Stimulated activated effector memory CD8-positive, alpha-beta T cell treated with anti-CD3 and anti-CD28 coated beads, Interleukin-12 subunit alpha, Interleukin-12 subunit beta, amount 100 ng/mL, for 72 hours (primary cell): ENCODE data around the gene MAPK13.
"Not testable (repeated sequence)": the region's sequence is repeated elsewhere in the genome, so short reads cannot be mapped to it uniquely, and the experiment has no call there.

Experiments used
- ATAC-seq: fragments of 150-1000 bp; cut with Tn5 transposase; 2 replicates; pipeline ENCODE4 v1.10.0; 2021
- DNase-seq, 2 donors: peaks; one replicate each; pipeline ENCODE4 v3.0.0; 2021 to 2022; ENCODE audit warnings: low spot score in 2 of 2
- H3K27ac Mint-ChIP-seq: one replicate; pipeline ENCODE4 v1.8.0; 2022; ENCODE audit warnings: mild to moderate bottlenecking, mixed read lengths
- H3K36me3 Mint-ChIP-seq: one replicate; pipeline ENCODE4 v1.8.0; 2022; ENCODE audit warnings: mild to moderate bottlenecking, mixed read lengths
- H3K4me1 Mint-ChIP-seq: one replicate; pipeline ENCODE4 v1.8.0; 2022; ENCODE audit warnings: mixed read lengths
- H3K4me3 Mint-ChIP-seq: one replicate; pipeline ENCODE4 v1.8.0; 2022; ENCODE audit warnings: mild to moderate bottlenecking, mixed read lengths
- H3K9me3 Mint-ChIP-seq: one replicate; pipeline ENCODE4 v1.8.0; 2022; ENCODE audit warnings: mixed read lengths

The MAPK13 gene

GRCh38 chr6:36129941-36130666 is at the start of gene MAPK13:
Gene MAPK13 (plus strand): TSS chr6:36130513. CDS start chr6:36130583, 70 bp downstream.
- ATAC-seq (peak; percentile 5), DNase-seq (peak in 1 of 2 donors; percentile 29)
- H3K36me3 Mint-ChIP-seq, result peaks cover 50% of the 10 kb centered on the region
- H3K4me3 Mint-ChIP-seq, result peak within 1 kb of the TSS; percentile 85
- peaks cover 54% of the 10 kb centered on the region for H3K4me1 Mint-ChIP-seq
- H3K27ac Mint-ChIP-seq, result peak within 1 kb of the TSS; percentile 92
- H3K9me3 Mint-ChIP-seq, result no peaks in the 10 kb centered on the region

GRCh38 chr6:36082318-36082717 is 48.0 kb upstream of the MAPK13 start:
- DNase-seq (no peak), ATAC-seq (no peak)
- Mint-ChIP-seq H3K36me3 (peaks cover 84% of the 10 kb centered on the region), H3K4me3 (no peak overlapping the region), H3K27ac (no peak overlapping the region), H3K4me1 (peaks cover 8% of the 10 kb centered on the region), H3K9me3 (no peaks in the 10 kb centered on the region)

- no peaks in the 10 kb centered on the region for H3K9me3 Mint-ChIP-seq
- peaks cover 8% of the 10 kb centered on the region for H3K4me1 Mint-ChIP-seq
- no peak for DNase-seq
- peaks cover 74% of the 10 kb centered on the region for H3K36me3 Mint-ChIP-seq
- H3K27ac Mint-ChIP-seq, result no peak overlapping the region
- ATAC-seq, result no peak
- no peak overlapping the region for H3K4me3 Mint-ChIP-seq
Observed at GRCh38 chr6:36083446-36083845, 46.9 kb upstream of the MAPK13 start.

- H3K36me3 Mint-ChIP-seq, result peaks cover 53% of the 10 kb centered on the region
Observed at GRCh38 chr6:36088204-36088603, 42.1 kb upstream of the MAPK13 start.

GRCh38 chr6:36089048-36089447 is 41.3 kb upstream of the MAPK13 start:
- ATAC-seq, result no peak
- Mint-ChIP-seq H3K27ac (no peak overlapping the region), H3K9me3 (no peaks in the 10 kb centered on the region), H3K4me3 (no peak overlapping the region), H3K4me1 (no peaks in the 10 kb centered on the region), H3K36me3 (peaks cover 46% of the 10 kb centered on the region)
- no peak for DNase-seq

More at GRCh38 chr6:36088204-36088603, 42.1 kb upstream of the MAPK13 start:
- H3K4me1 Mint-ChIP-seq, ATAC-seq, H3K9me3 Mint-ChIP-seq, H3K4me3 Mint-ChIP-seq, H3K27ac Mint-ChIP-seq, DNase-seq: not testable (repeated sequence)

GRCh38 chr6:36094238-36094637 is 36.1 kb upstream of the MAPK13 start:
- no peak for ATAC-seq
- no peak overlapping the region for H3K4me3 Mint-ChIP-seq
- H3K27ac Mint-ChIP-seq, result peak overlapping the region; percentile 23
- peaks cover 24% of the 10 kb centered on the region for H3K4me1 Mint-ChIP-seq
- no peaks in the 10 kb centered on the region for H3K9me3 Mint-ChIP-seq
- H3K36me3 Mint-ChIP-seq, result peaks cover 40% of the 10 kb centered on the region
- DNase-seq, result no peak

- Mint-ChIP-seq H3K9me3 (no peaks in the 10 kb centered on the region), H3K4me3 (no peak overlapping the region), H3K36me3 (peaks cover 40% of the 10 kb centered on the region), H3K27ac (peak overlapping the region; percentile 23), H3K4me1 (peaks cover 31% of the 10 kb centered on the region)
- DNase-seq (peak; percentile 73 to 86), ATAC-seq (peak; percentile 92)
Observed at GRCh38 chr6:36094753-36095496, 35.4 kb upstream of the MAPK13 start.

- peaks cover 32% of the 10 kb centered on the region for H3K36me3 Mint-ChIP-seq
- no peaks in the 10 kb centered on the region for H3K9me3 Mint-ChIP-seq
- H3K4me1 Mint-ChIP-seq, result peaks cover 37% of the 10 kb centered on the region
- ATAC-seq (peak; percentile 17), DNase-seq (no peak)
- no peak overlapping the region for H3K4me3 Mint-ChIP-seq
- peak overlapping the region; percentile 23 for H3K27ac Mint-ChIP-seq
Observed at GRCh38 chr6:36095497-36096391, 34.6 kb upstream of the MAPK13 start.

- Mint-ChIP-seq H3K36me3 (peaks cover 26% of the 10 kb centered on the region), H3K4me1 (peaks cover 50% of the 10 kb centered on the region), H3K9me3 (no peaks in the 10 kb centered on the region), H3K27ac (peak overlapping the region; percentile 73), H3K4me3 (no peak overlapping the region)
- no peak for ATAC-seq
- DNase-seq, result no peak
Observed at GRCh38 chr6:36098253-36098919, 31.9 kb upstream of the MAPK13 start.

GRCh38 chr6:36098920-36099647 is 31.2 kb upstream of the MAPK13 start:
- H3K4me1 Mint-ChIP-seq, result peaks cover 55% of the 10 kb centered on the region
- H3K27ac Mint-ChIP-seq, result peak overlapping the region; percentile 73
- no peak for DNase-seq
- H3K4me3 Mint-ChIP-seq, result peak overlapping the region; percentile 22
- H3K36me3 Mint-ChIP-seq, result peaks cover 33% of the 10 kb centered on the region
- no peak for ATAC-seq
- no peaks in the 10 kb centered on the region for H3K9me3 Mint-ChIP-seq

GRCh38 chr6:36099869-36100483 is 30.3 kb upstream of the MAPK13 start:
- peaks cover 50% of the 10 kb centered on the region for H3K4me1 Mint-ChIP-seq
- H3K4me3 Mint-ChIP-seq, result peak overlapping the region; percentile 22
- H3K36me3 Mint-ChIP-seq, result peaks cover 28% of the 10 kb centered on the region
- peak; percentile 84 for ATAC-seq
- no peaks in the 10 kb centered on the region for H3K9me3 Mint-ChIP-seq
- no peak for DNase-seq
- H3K27ac Mint-ChIP-seq, result peak overlapping the region; percentile 73

- Mint-ChIP-seq H3K36me3 (peaks cover 41% of the 10 kb centered on the region), H3K4me3 (no peak overlapping the region)
Observed at GRCh38 chr6:36101691-36102090, 28.6 kb upstream of the MAPK13 start.

GRCh38 chr6:36102853-36103252 is 27.5 kb upstream of the MAPK13 start:
- H3K27ac Mint-ChIP-seq, result peak overlapping the region; percentile 85
- no peak for ATAC-seq
- DNase-seq, result no peak
- no peak overlapping the region for H3K4me3 Mint-ChIP-seq
- peaks cover 50% of the 10 kb centered on the region for H3K36me3 Mint-ChIP-seq
- peaks cover 42% of the 10 kb centered on the region for H3K4me1 Mint-ChIP-seq
- H3K9me3 Mint-ChIP-seq, result no peaks in the 10 kb centered on the region

More at GRCh38 chr6:36101691-36102090, 28.6 kb upstream of the MAPK13 start:
- no peak for DNase-seq
- Mint-ChIP-seq H3K27ac (peak overlapping the region; percentile 85), H3K9me3 (no peaks in the 10 kb centered on the region), H3K4me1 (peaks cover 39% of the 10 kb centered on the region)
- ATAC-seq, result no peak

GRCh38 chr6:36104836-36105235 is 25.5 kb upstream of the MAPK13 start:
- no peaks in the 10 kb centered on the region for H3K9me3 Mint-ChIP-seq
- peaks cover 48% of the 10 kb centered on the region for H3K4me1 Mint-ChIP-seq
- H3K27ac Mint-ChIP-seq, result peak overlapping the region; percentile 23
- peaks cover 65% of the 10 kb centered on the region for H3K36me3 Mint-ChIP-seq
- no peak for DNase-seq
- no peak for ATAC-seq
- no peak overlapping the region for H3K4me3 Mint-ChIP-seq
